GM21737 (cell line): ENCODE measurements around the gene NTSR1.

ENCODE experiments used
- ATAC-seq: cut with Tn5 transposase; IDR thresholded peaks from one replicate; pipeline ENCODE4 v1.9.1; 2021; ENCODE audit warnings: mild to moderate bottlenecking, moderate library complexity; ENCODE audit not compliant: unreplicated experiment

Gene NTSR1

DNA sequence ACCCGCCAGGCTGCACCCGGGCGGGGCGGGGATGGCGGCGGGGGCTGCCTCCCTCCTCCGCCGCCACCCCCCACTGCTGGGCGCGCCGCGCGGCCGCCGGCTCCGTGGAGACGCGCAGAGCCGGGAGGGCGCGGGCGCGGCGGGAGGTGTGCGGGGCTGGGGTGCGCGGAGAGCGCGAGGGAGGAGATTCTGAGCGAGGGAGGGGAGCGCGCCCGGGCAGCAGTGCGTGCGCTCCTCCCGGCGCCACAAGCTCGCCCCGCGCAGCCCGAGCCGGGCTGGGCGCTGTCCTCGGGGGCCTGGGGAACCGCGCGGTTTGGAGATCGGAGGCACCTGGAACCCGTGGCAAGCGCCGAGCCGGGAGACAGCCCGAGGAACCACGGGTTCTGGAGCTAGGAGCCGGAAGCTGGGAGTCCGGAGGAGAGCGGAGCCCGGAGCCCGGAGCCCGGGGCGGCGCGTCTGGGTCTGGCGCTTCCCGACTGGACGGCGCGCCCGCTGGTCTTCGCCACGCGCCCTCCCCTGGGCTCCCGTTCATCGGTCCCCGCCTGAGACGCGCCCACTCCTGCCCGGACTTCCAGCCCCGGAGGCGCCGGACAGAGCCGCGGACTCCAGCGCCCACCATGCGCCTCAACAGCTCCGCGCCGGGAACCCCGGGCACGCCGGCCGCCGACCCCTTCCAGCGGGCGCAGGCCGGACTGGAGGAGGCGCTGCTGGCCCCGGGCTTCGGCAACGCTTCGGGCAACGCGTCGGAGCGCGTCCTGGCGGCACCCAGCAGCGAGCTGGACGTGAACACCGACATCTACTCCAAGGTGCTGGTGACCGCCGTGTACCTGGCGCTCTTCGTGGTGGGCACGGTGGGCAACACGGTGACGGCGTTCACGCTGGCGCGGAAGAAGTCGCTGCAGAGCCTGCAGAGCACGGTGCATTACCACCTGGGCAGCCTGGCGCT is at the start of gene NTSR1:
Gene NTSR1, plus strand, starts transcription at position 246 of the 946 bp plus-strand sequence. Its CDS starts 372 bp downstream, at position 618.
- no peak for ATAC-seq

DNA sequence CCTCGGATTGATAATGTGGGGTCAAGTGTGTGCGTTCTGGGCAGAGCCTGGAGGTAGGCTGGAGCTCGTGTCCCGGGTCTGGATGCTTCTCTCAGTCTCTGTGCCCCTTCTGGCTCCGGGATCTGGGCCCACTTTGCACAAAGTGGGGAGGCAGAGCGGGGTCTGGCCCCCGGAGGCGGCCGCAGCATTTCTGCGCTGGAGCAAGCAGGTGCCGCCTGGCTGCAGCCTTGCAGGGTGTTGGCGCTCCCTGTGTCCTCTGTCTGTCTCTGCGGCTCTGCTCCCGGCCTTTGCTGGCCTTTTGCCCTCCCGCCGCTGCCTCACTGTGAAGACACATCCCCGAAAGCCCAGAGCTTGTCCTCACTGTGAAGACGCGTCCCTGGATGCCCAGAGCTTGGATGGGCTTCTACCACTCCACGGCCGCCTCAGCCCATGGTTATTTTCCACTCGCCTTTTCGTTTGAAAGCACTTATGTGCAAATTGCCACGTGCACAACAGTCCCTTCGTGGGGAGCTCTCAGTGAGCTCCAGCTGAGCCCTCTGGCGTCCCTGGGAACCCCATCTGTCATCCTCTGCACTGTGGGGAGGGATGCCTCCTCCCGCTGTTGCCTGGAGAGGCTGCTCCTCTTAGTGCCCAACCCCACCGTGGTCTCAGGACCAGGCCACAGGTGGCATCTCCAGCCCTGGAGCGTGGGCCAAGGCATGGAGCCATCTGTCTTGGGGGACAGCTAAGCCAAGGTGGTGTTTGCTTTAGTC is 49.0 kb upstream of the NTSR1 start:
- no peak for ATAC-seq

DNA sequence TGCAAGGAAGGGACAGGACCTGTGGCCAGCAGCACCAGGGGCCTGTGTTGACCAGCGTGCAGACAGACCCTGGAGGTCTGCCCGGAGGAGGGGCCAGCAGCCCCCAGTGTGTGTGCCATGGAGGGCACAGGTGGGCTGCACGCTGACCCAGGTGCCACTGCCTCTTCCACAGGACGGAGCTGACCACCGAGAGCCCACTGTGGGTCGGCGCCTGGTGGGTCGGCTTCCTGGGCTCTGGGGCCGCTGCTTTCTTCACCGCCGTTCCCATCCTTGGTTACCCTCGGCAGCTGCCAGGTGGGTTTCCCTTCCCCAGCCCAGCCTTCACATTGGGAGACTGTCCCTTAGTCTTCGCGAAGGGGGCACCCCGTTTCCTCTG is 48.4 kb upstream of the NTSR1 start:
- ATAC-seq: no peak

DNA sequence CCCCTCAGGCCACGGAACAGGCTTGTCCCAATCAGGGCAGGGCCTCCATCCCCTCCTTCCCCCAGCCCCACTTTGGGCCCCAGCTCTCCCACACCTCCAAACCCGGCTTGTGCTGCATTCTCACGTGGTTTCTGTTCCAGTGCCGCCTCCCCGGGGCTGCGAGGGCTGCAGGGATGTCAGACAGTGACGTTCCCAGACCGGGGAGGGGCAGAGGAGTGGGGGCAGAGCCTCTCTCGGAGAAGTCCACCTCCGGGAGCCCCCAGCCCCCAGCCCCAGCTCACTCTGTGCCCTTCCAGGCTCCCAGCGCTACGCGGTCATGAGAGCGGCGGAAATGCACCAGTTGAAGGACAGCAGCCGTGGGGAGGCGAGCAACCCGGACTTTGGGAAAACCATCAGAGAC is 47.9 kb upstream of the NTSR1 start:
- ATAC-seq: no peak

DNA sequence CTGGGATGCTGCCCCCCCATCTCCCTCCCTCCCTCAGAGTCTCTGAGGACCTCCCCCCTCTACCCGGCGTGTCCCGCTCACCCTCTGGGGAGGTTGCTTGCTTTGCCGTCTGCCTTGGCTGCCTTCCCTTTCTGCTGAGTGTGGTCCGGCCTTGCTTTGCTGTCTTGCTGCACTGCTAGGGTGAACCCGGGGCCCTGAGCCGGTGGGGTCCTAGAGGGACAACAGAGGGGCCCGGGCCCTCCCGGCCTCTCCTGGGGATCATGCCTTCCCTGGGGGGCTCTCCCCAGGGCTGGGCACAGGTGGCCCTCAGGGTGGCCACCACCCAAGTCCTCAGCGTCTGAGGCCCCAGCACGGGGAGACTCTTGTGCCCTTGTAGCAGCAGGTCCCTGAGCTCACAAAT is 47.0 kb upstream of the NTSR1 start:
- no peak for ATAC-seq

- ATAC-seq: no peak
Observed at GRCh38 chr20:62662422-62662821, 46.2 kb upstream of the NTSR1 start.

GRCh38 chr20:62663145-62664018 is 45.3 kb upstream of the NTSR1 start:
- ATAC-seq: no peak

- ATAC-seq: no peak
Observed at GRCh38 chr20:62664019-62664971, 44.3 kb upstream of the NTSR1 start.

DNA sequence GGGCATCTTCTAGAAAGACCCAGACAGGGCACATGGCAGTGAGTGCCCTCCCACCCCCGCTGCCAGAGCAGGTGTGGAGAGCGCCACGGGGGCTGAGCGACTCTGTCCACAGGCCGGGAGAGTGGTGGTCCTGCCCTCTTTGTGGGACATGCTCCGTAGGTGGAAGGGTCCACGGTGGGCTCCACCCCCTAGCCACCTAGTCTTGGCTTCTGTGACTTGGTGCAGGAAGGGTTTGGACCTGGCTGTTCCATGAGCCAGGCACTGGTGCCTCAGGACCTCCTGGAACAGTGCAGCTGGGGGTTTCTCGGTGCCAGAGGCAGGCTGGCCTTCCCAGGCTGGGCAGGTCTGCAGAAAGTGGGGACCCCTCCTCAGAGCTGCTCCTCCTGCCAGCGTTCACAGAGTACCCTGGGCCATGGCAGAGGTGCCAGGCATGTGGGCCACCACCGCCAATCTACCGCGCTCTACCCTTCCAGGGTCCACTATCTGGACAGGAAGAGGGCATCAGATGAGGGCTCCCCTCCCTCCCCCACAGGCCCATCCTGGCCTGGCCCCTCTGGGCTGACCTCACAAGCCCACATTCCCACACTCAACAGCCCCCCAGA is 43.4 kb upstream of the NTSR1 start:
- no peak for ATAC-seq

DNA sequence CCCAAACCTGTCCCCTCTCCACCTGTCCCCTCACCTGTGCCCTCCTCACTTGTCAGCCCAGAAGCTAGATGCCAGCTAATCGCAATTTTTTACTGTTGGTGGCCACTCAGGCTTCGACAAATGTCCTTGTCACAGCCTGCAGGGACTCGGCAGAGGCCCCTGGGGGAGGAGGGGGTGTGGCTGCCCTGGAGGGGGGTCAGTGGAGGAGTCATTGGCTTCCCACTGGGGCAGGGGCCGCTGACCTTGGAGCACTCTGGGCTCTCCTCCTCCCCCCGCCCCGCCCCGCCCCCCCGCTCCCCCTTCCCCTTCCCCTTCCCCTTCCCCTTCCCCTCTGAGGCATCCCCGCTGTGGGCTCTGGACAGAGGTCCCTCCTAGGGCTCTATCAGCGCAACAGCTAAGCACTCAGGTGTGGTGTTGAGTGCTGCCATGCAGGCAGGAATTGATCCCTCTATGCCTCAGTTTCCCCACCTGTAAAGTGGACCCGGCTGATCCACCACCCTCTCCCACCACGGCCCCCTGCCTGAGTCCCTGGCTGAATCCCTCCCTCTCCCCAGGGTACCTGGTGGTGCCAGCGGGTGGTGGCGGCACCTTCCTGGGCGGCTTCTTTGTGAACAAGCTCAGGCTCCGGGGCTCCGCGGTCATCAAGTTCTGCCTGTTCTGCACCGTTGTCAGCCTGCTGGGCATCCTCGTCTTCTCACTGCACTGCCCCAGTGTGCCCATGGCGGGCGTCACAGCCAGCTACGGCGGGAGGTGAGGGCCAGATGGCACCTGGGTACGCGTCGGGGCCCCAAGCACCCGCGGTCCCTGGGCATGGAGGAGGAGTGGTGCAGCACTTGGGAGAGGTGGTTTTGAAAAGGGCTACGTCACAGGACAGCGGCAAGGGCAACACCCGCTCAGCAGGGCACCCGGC is 42.6 kb upstream of the NTSR1 start:
- no peak for ATAC-seq

- ATAC-seq: no peak
Observed at GRCh38 chr20:62666736-62667529, 41.7 kb upstream of the NTSR1 start.

- no peak for ATAC-seq
Observed at GRCh38 chr20:62667530-62668440, 40.9 kb upstream of the NTSR1 start.

- ATAC-seq: no peak
Observed at GRCh38 chr20:62668441-62669027, 40.1 kb upstream of the NTSR1 start.

GRCh38 chr20:62669249-62669648 is 39.4 kb upstream of the NTSR1 start:
- no peak for ATAC-seq

- ATAC-seq: no peak
Observed at GRCh38 chr20:62670156-62670555, 38.5 kb upstream of the NTSR1 start.

- ATAC-seq: no peak
Observed at GRCh38 chr20:62670998-62671397, 37.6 kb upstream of the NTSR1 start.
